Fibroblast of lung (primary cell): ENCODE results near the gene PAK4.

Experiments used
- CTCF ChIP-seq, 2 donors: IDR thresholded peaks in 1 of 2; conservative IDR thresholded peaks in 1 of 2; 1 replicate in 1 of 2; 2 replicates in 1 of 2; pipeline ENCODE4 v1.5.1; 2011 to 2012; ENCODE audit warnings: low read length in 2 of 2, control low read depth in 1 of 2, inconsistent platforms in 1 of 2, low read depth in 1 of 2, mild to moderate bottlenecking in 1 of 2
- EZH2 ChIP-seq: IDR thresholded peaks from 2 replicates; pipeline ENCODE4 v1.5.1; 2012; ENCODE audit warnings: low read length, control low read depth, mild to moderate bottlenecking; ENCODE audit errors: missing control alignments

GRCh38 chr19:39156326-39157230 is 31.0 kb downstream of the PAK4 start:
- TF ChIP-seq CTCF (conservative IDR thresholded peaks at IDR 0.05 in 1 of 2, IDR thresholded peaks at IDR 0.05 in 1 of 2; ENCODE audit: low read depth in 1 of 2, low read length in 2 of 2): no peak
- TF ChIP-seq EZH2: no peak
